PC-3 (cell line): ENCODE data around the gene PPY. TPM values are rescaled to one million over a fixed set of nuclear protein-coding genes. Genes with fewer than 3 reads are reported as not detected.

ENCODE experiments used
- ATAC-seq: fragments of 200-7000 bp; cut with Tn5 transposase; 2 replicates; pipeline ENCODE4 v1.9.1; 2020; ENCODE audit warnings: mild to moderate bottlenecking, moderate library complexity
- BruUV-seq: library from RNA; stranded (reverse); fragments of 400-500 nt; replicated peaks from 2 replicates; lab custom pipeline; 2021; lab: Mats Ljungman, UMichigan
- CTCF ChIA-PET: fragments of 300-600 bp; sonication (Branson Sonifier 250); formaldehyde crosslinking; loops from one replicate; lab custom pipeline; 2022; ENCODE audit warnings: antibody characterized with exemption; lab: Charles Lee
- POLR2A ChIA-PET: fragments of 300-600 bp; sonication (Branson Sonifier 250); formaldehyde crosslinking; loops from one replicate; lab custom pipeline; 2022; ENCODE audit warnings: antibody characterized with exemption; ENCODE audit not compliant: unreplicated experiment; lab: Charles Lee
- DNase-seq: peaks from one replicate; pipeline ENCODE4 v3.0.0-alpha.2; 2015
- H2AFZ ChIP-seq: fragments of 300-600 bp; sonication (generic); 2 replicates; pipeline ENCODE4 v1.6.0; 2016; ENCODE audit warnings: antibody characterized with exemption, low read length
- H3F3A ChIP-seq: fragments of 300-600 bp; sonication (generic); one replicate; pipeline ENCODE4 v1.6.0; 2017; ENCODE audit warnings: antibody characterized with exemption, low read length, control low read depth, mild to moderate bottlenecking; ENCODE audit not compliant: unreplicated experiment
- H3K27ac ChIP-seq: fragments of 300-600 bp; sonication (generic); 2 replicates; pipeline ENCODE4 v1.5.1; 2016; ENCODE audit warnings: mild to moderate bottlenecking, low read length
- H3K27me3 ChIP-seq: fragments of 300-600 bp; sonication (generic); 2 replicates; pipeline ENCODE4 v1.6.1; 2016; ENCODE audit warnings: low read length, mixed read lengths
- H3K36me3 ChIP-seq: fragments of 300-600 bp; sonication (generic); 2 replicates; pipeline ENCODE4 v1.6.1; 2016; ENCODE audit warnings: low read depth, mixed run types, low read length, mixed read lengths
- H3K4me1 ChIP-seq: fragments of 300-600 bp; sonication (generic); 2 replicates; pipeline ENCODE4 v1.5.1; 2016; ENCODE audit warnings: low read length; ENCODE audit not compliant: insufficient read depth
- H3K4me2 ChIP-seq: fragments of 300-600 bp; sonication (generic); 2 replicates; pipeline ENCODE4 v1.6.0; 2016; ENCODE audit warnings: low read length
- H3K4me3 ChIP-seq: fragments of 300-600 bp; sonication (generic); 2 replicates; pipeline ENCODE4 v1.5.1; 2016; ENCODE audit warnings: mild to moderate bottlenecking, low read length, mixed read lengths
- H3K79me2 ChIP-seq: fragments of 300-600 bp; sonication (generic); 2 replicates; pipeline ENCODE4 v1.6.1; 2017; ENCODE audit warnings: low read length, mixed read lengths
- H3K9ac ChIP-seq: fragments of 300-600 bp; sonication (generic); 2 replicates; pipeline ENCODE4 v1.6.0; 2016; ENCODE audit warnings: mild to moderate bottlenecking, low read length
- H3K9me2 ChIP-seq: fragments of 300-600 bp; sonication (generic); replicated peaks from 2 replicates; pipeline ENCODE4 v1.6.1; 2016; ENCODE audit warnings: mixed run types, low read length, mixed read lengths
- H3K9me3 ChIP-seq: fragments of 300-600 bp; sonication (generic); 2 replicates; pipeline ENCODE4 v1.6.1; 2016; ENCODE audit warnings: low read length, mixed read lengths
- H4K20me1 ChIP-seq: fragments of 300-600 bp; sonication (generic); 2 replicates; pipeline ENCODE4 v1.6.1; 2016; ENCODE audit warnings: low read length, mixed read lengths
- CTCF ChIP-seq: fragments of 300-600 bp; sonication (generic); conservative IDR thresholded peaks from 2 replicates; pipeline ENCODE4 v1.5.1; 2017; ENCODE audit warnings: antibody characterized with exemption, low read depth, mild to moderate bottlenecking, low read length
- EZH2 ChIP-seq: fragments of 300-600 bp; sonication (generic); IDR thresholded peaks from one replicate; pipeline ENCODE4 v1.6.1; 2017; ENCODE audit warnings: antibody characterized with exemption, mild to moderate bottlenecking, low read length; ENCODE audit not compliant: unreplicated experiment
- EZH2phosphoT487 ChIP-seq: fragments of 300-600 bp; sonication (generic); IDR thresholded peaks from 2 replicates; pipeline ENCODE4 v1.6.1; 2018; ENCODE audit warnings: mild to moderate bottlenecking, antibody characterized with exemption, low read length, borderline replicate concordance
- intact Hi-C: fragments of 100-400 bp; cut with micrococcal nuclease; formaldehyde crosslinking; loops from 2 replicates; pipeline ENCODE4 v1.9.0; 2023
- total RNA-seq: library from RNA; depleted of rRNA; stranded (reverse); fragments of >200 nt; gene quantifications from 2 replicates; pipeline ENCODE4 v1.2.3, GENCODE V29; 2014

The PPY gene
- total RNA-seq, 1 experiment from 2014 or later, result not detected

GRCh38 chr17:43983515-43984411 lies 41.5 kb upstream of the PPY start:
- H4K20me1 ChIP-seq, result no peaks in the 10 kb centered on the region
- BruUV-seq, result no TSS peak
- H3K9ac ChIP-seq, result no peak overlapping the region
- no peaks in the 10 kb centered on the region for H3F3A ChIP-seq
- no peak; the same call in 1 of the 2 replicates for ATAC-seq
- H3K79me2 ChIP-seq, result no peaks in the 10 kb centered on the region
- peak overlapping the region; percentile 37; the same call in 1 of the 2 replicates for H2AFZ ChIP-seq
- no peaks in the 10 kb centered on the region for H3K9me2 ChIP-seq
- ChIA-PET CTCF (no interaction called here), POLR2A (no interaction called here)
- no peaks in the 10 kb centered on the region for H3K36me3 ChIP-seq
- no peaks in the 10 kb centered on the region for H3K4me1 ChIP-seq
- TF ChIP-seq EZH2phosphoT487 (peak; percentile 46; the same call in 1 of the 2 replicates), EZH2 (peak; percentile 72), CTCF (peak; percentile 46)
- intact Hi-C loops, result no loop called here
- no peak for DNase-seq
- H3K27me3 ChIP-seq, result peaks cover 51% of the 10 kb centered on the region
- no peaks in the 10 kb centered on the region for H3K9me3 ChIP-seq
- H3K4me2 ChIP-seq, result peak overlapping the region; percentile 51
- H3K4me3 ChIP-seq, result peak overlapping the region; percentile 40
- no peak overlapping the region for H3K27ac ChIP-seq

DNA sequence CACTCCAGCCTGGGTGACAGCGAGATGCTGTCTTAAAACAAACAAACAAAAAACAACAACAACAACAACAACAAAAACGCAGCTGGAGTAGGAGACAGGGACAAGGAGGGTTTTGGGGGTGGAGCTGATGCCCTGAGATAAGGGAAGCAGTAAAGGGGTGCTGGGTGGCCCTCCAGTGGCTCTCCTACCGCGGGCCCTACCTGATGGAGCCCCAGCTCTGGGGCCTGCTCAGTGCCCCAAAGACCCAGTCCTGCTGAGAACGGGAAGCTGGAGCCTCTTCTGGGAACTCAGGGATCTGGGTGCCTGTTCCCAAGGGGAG lies 40.9 kb upstream of the PPY start:
- BruUV-seq, result no TSS peak
- intact Hi-C loops, result no loop called here
- peaks cover 55% of the 10 kb centered on the region for H3K27me3 ChIP-seq
- no peak overlapping the region for H3K9ac ChIP-seq
- H3K4me2 ChIP-seq, result peak overlapping the region; percentile 51
- CTCF ChIA-PET, result no interaction called here
- H3K9me2 ChIP-seq, result no peaks in the 10 kb centered on the region
- H3K79me2 ChIP-seq, result no peaks in the 10 kb centered on the region
- H3K4me3 ChIP-seq, result no peak overlapping the region
- no peak for ATAC-seq
- H4K20me1 ChIP-seq, result no peaks in the 10 kb centered on the region
- no peak overlapping the region for H2AFZ ChIP-seq
- POLR2A ChIA-PET, result no interaction called here
- H3K9me3 ChIP-seq, result no peaks in the 10 kb centered on the region
- no peak overlapping the region for H3K27ac ChIP-seq
- no peaks in the 10 kb centered on the region for H3K4me1 ChIP-seq
- H3K36me3 ChIP-seq, result no peaks in the 10 kb centered on the region
- no peak for DNase-seq
- no peaks in the 10 kb centered on the region for H3F3A ChIP-seq
- TF ChIP-seq EZH2phosphoT487, result no peak
- TF ChIP-seq CTCF, result no peak
- TF ChIP-seq EZH2, result no peak

DNA sequence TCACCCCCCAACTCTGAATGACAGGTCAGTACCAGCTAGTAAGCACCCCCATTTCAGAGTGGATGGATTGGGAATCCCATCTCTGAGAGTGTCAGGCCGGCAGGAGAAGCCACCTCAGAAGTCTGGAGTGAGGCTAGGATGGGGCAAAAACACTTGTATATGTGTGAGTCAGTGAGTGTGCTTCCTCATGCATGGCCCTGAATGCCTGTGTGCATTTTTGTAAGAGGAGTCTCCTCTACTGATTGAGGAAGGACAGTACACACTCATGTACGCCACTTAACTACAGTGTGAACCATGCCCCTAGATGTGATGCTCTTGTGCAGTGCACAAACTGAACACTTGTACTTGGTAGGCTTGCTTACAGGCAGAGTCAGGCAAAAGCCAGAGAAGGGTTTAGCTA lies 39.9 kb upstream of the PPY start:
- Histone ChIP-seq H3K9me3 (no peaks in the 10 kb centered on the region), H3K4me2 (no peak overlapping the region), H3K4me1 (no peaks in the 10 kb centered on the region), H3K79me2 (no peaks in the 10 kb centered on the region), H2AFZ (no peak overlapping the region), H3F3A (no peaks in the 10 kb centered on the region), H3K27me3 (peaks cover 54% of the 10 kb centered on the region), H3K9ac (no peak overlapping the region), H3K36me3 (no peaks in the 10 kb centered on the region), H3K9me2 (no peaks in the 10 kb centered on the region), H3K4me3 (no peak overlapping the region), H4K20me1 (no peaks in the 10 kb centered on the region), H3K27ac (no peak overlapping the region)
- no TSS peak for BruUV-seq
- POLR2A ChIA-PET, result no interaction called here
- CTCF ChIA-PET, result no interaction called here
- intact Hi-C loops, result no loop called here
- DNase-seq (no peak), ATAC-seq (no peak)
- no peak for TF ChIP-seq EZH2
- TF ChIP-seq EZH2phosphoT487, result no peak
- no peak for TF ChIP-seq CTCF
